GM12801 (cell line): Measurements from ENCODE around the gene SH3GL2.

Source experiments
- CTCF ChIP-seq: IDR thresholded peaks from one replicate; pipeline ENCODE4 v1.5.1; 2011; ENCODE audit warnings: control low read depth; ENCODE audit not compliant: insufficient read length; ENCODE audit errors: extremely low read depth

Gene SH3GL2

DNA sequence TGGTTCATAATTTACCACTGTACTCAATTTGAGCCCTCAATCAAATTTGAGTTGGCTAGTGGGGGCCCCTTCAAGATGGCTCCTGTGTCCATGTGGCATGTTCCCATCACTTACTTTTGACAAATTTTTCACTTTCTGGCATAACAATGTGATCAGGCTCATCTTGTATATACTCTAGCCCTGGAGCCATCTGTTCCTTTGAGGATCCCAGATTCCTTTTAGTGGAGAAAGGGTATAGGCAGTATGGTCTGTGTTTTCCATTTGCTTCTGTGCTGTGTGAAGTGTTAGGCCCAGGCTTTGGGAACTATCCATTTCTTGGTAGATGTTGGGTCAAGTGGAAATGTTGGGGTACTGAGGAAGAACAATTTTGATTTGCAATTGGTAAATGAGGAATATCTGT, 45.7 kb downstream of the SH3GL2 start:
- no peak for TF ChIP-seq CTCF

GRCh38 chr9:17625644-17626388, 47.0 kb downstream of the SH3GL2 start:
- TF ChIP-seq CTCF: no peak

DNA sequence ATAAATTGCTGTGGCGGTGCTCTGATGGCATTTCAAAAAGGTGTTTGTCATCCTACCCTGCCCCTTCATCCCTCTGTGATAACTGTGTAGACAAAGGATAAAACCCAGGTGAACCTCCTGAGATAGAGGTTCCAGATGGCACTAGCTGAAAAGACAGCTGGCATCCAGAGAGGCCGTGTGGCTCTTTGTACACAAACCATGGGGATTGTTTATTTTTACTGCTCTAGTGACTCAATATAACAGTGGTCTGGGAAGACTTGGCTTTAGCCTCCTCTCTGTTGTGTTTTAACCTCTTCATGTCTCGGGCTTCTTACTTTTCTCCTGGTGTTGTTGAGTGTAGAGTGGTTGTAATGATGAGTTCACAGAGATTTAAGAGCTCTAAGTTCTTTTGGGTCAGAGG, 48.8 kb downstream of the SH3GL2 start:
- no peak for TF ChIP-seq CTCF

- no peak for TF ChIP-seq CTCF
Observed at GRCh38 chr9:17628624-17629023, 49.8 kb downstream of the SH3GL2 start.

- TF ChIP-seq CTCF: no peak
Observed at GRCh38 chr9:17630531-17630949, 51.7 kb downstream of the SH3GL2 start.

GRCh38 chr9:17631396-17631795, 52.5 kb downstream of the SH3GL2 start:
- TF ChIP-seq CTCF: no peak

- no peak for TF ChIP-seq CTCF
Observed at GRCh38 chr9:17632994-17633393, 54.1 kb downstream of the SH3GL2 start.
